ENCODE data around the gene CATSPERD. TPM values are rescaled to one million over a fixed set of nuclear protein-coding genes. Genes with fewer than 3 reads are reported as not detected.
A peak's percentile ranks its signal among the peaks of the same experiment; 100 is the strongest.

Gene CATSPERD
- total RNA-seq, 1 donor from 2014 or later = not detected

GRCh38 chr19:5795382-5795919, 75.0 kb downstream of the CATSPERD start:
- H3K4me1 ChIP-seq = no peaks in the 10 kb centered on the region
- no peaks in the 10 kb centered on the region for H3K9me3 ChIP-seq (ENCODE audit: low read depth)
- no peak overlapping the region for H3K4me3 ChIP-seq
- no peaks in the 10 kb centered on the region for H4K20me1 ChIP-seq (ENCODE audit: low read depth)
- no peak for DNase-seq (ENCODE audit: low spot score)
- H3K4me2 ChIP-seq = no peak overlapping the region
- H3K36me3 ChIP-seq = no peaks in the 10 kb centered on the region
- Mint-ChIP-seq H3K9me3 (no peaks in the 10 kb centered on the region), H3K27me3 (ENCODE audit: insufficient read depth, low read depth) (peaks cover 10% of the 10 kb centered on the region), H3K36me3 (peaks cover under 1% of the 10 kb centered on the region), H3K27ac (no peak overlapping the region), H3K4me3 (no peak overlapping the region), H3K4me1 (peaks cover 12% of the 10 kb centered on the region)
- H3K9ac ChIP-seq = no peak overlapping the region
- no peaks in the 10 kb centered on the region for H3K27me3 ChIP-seq
- peaks cover 20% of the 10 kb centered on the region for H3F3A ChIP-seq (ENCODE audit: low read depth)
- no peak for TF ChIP-seq EZH2 (IDR thresholded peaks at IDR 0.05)
- TF ChIP-seq EZH2phosphoT487 (IDR thresholded peaks at IDR 0.05) = no peak
- no peak for TF ChIP-seq CTCF (IDR thresholded peaks at IDR 0.05)
- no peak overlapping the region for H2AFZ ChIP-seq (replicated peaks)
- no peaks in the 10 kb centered on the region for H3K79me2 ChIP-seq (ENCODE audit: low read depth)
- no peak overlapping the region for H3K27ac ChIP-seq

DNA sequence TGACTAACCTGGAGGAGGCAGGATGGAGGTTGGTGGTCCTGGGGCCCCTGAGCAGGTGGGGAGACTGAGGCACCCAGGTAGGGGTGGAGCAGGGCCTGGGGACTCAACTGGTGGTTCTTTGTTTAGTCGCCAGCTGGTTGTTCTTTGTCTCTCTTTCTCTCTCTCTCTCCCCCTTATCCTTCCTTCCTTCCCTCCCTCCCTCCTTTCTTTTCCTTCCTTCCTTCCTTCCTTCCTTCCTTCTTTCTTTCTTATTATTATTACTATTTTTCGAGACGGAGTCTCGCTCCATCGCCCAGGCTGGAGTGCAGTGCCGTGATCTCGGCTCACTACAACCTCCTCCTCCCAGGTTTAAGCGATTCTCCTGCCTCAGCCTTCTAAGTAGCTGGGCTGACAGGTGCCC, 77.8 kb downstream of the CATSPERD start:
- H4K20me1 ChIP-seq (ENCODE audit: low read depth) = no peaks in the 10 kb centered on the region
- no peak overlapping the region for H3K9ac ChIP-seq
- H3K4me3 ChIP-seq = no peak overlapping the region
- no peak overlapping the region for H3K4me3 Mint-ChIP-seq
- H3K36me3 ChIP-seq = no peaks in the 10 kb centered on the region
- no peak overlapping the region for H2AFZ ChIP-seq (replicated peaks)
- no peaks in the 10 kb centered on the region for H3K9me3 ChIP-seq (ENCODE audit: low read depth)
- H3K9me3 Mint-ChIP-seq = no peaks in the 10 kb centered on the region
- no peaks in the 10 kb centered on the region for H3K4me1 ChIP-seq
- TF ChIP-seq EZH2 (IDR thresholded peaks at IDR 0.05) = no peak
- TF ChIP-seq EZH2phosphoT487 (IDR thresholded peaks at IDR 0.05) = no peak
- no peak for TF ChIP-seq CTCF (IDR thresholded peaks at IDR 0.05)
- no peak overlapping the region for H3K27ac Mint-ChIP-seq
- peaks cover 14% of the 10 kb centered on the region for H3K27me3 Mint-ChIP-seq (ENCODE audit: insufficient read depth, low read depth)
- H3K27me3 ChIP-seq = peaks cover 18% of the 10 kb centered on the region
- DNase-seq (ENCODE audit: low spot score) = no peak
- no peaks in the 10 kb centered on the region for H3K36me3 Mint-ChIP-seq
- H3K4me1 Mint-ChIP-seq = peaks cover 19% of the 10 kb centered on the region
- H3F3A ChIP-seq (ENCODE audit: low read depth) = peaks cover 12% of the 10 kb centered on the region
- H3K79me2 ChIP-seq (ENCODE audit: low read depth) = no peaks in the 10 kb centered on the region
- no peak overlapping the region for H3K27ac ChIP-seq
- H3K4me2 ChIP-seq = no peak overlapping the region

- Histone ChIP-seq H3K27ac (no peak overlapping the region), H3K4me2 (no peak overlapping the region), H3K4me1 (no peaks in the 10 kb centered on the region), H3K27me3 (peaks cover 27% of the 10 kb centered on the region), H3K9me3 (ENCODE audit: low read depth) (no peaks in the 10 kb centered on the region), H4K20me1 (ENCODE audit: low read depth) (no peaks in the 10 kb centered on the region), H3F3A (ENCODE audit: low read depth) (peaks cover 16% of the 10 kb centered on the region), H3K9ac (no peak overlapping the region), H3K4me3 (no peak overlapping the region), H3K79me2 (ENCODE audit: low read depth) (no peaks in the 10 kb centered on the region), H3K36me3 (no peaks in the 10 kb centered on the region), H2AFZ (replicated peaks) (no peak overlapping the region)
- Mint-ChIP-seq H3K9me3 (no peaks in the 10 kb centered on the region), H3K27me3 (ENCODE audit: insufficient read depth, low read depth) (peaks cover 21% of the 10 kb centered on the region), H3K27ac (peak overlapping the region; percentile 94), H3K36me3 (no peaks in the 10 kb centered on the region), H3K4me1 (peaks cover 27% of the 10 kb centered on the region), H3K4me3 (peak overlapping the region; percentile 31)
- TF ChIP-seq CTCF (IDR thresholded peaks at IDR 0.05) = no peak
- TF ChIP-seq EZH2phosphoT487 (IDR thresholded peaks at IDR 0.05) = no peak
- no peak for TF ChIP-seq EZH2 (IDR thresholded peaks at IDR 0.05)
- DNase-seq (ENCODE audit: low spot score) = no peak
Measured at GRCh38 chr19:5799247-5800241, 79.1 kb downstream of the CATSPERD start.
